Duodenal mucosa (tissue), 2 donors: ENCODE measurements around the gene TMEM106B.

Experiments
- H3K27ac ChIP-seq: one replicate; pipeline ENCODE4 v1.7.0; 2013; ENCODE audit warnings: low read depth, low read length
- H3K27me3 ChIP-seq, 2 donors: one replicate each; pipeline ENCODE4 v1.7.0; 2013; ENCODE audit warnings: low read length in 2 of 2, control low read depth in 1 of 2; ENCODE audit not compliant: insufficient read depth in 2 of 2, control insufficient read depth in 1 of 2
- H3K36me3 ChIP-seq, 2 donors: one replicate each; pipeline ENCODE4 v1.7.0; 2013; ENCODE audit warnings: low read length in 2 of 2, control low read depth in 1 of 2; ENCODE audit not compliant: insufficient read depth in 2 of 2, control insufficient read depth in 1 of 2
- H3K4me1 ChIP-seq, 2 donors: one replicate each; pipeline ENCODE4 v1.7.0; 2013; ENCODE audit warnings: low read length in 2 of 2, control low read depth in 1 of 2; ENCODE audit not compliant: insufficient read depth in 2 of 2, control insufficient read depth in 1 of 2
- H3K4me3 ChIP-seq, 2 donors: one replicate each; pipeline ENCODE4 v1.7.0; 2013; ENCODE audit warnings: low read length in 2 of 2, low read depth in 1 of 2
- H3K9ac ChIP-seq, 2 donors: one replicate each; pipeline ENCODE4 v1.7.0; 2013; ENCODE audit warnings: low read length in 2 of 2, low read depth in 1 of 2
- H3K9me3 ChIP-seq, 2 donors: one replicate each; pipeline ENCODE4 v1.7.0; 2013; ENCODE audit warnings: low read length in 2 of 2, control low read depth in 1 of 2; ENCODE audit not compliant: control insufficient read depth in 1 of 2

The TMEM106B gene

GRCh38 chr7:12289996-12290395, 78.9 kb downstream of the TMEM106B start:
- Histone ChIP-seq H3K4me1 (no peaks in the 10 kb centered on the region), H3K9ac (no peak overlapping the region), H3K27ac (no peak overlapping the region), H3K27me3 (no peaks in the 10 kb centered on the region), H3K4me3 (no peak overlapping the region), H3K9me3 (peaks cover 5% of the 10 kb centered on the region in 2 donors), H3K36me3 (no peaks in the 10 kb centered on the region)

GRCh38 chr7:12290761-12291160, 79.7 kb downstream of the TMEM106B start:
- H3K27me3 ChIP-seq: no peaks in the 10 kb centered on the region
- H3K4me3 ChIP-seq: no peak overlapping the region
- H3K9ac ChIP-seq: no peak overlapping the region
- no peak overlapping the region for H3K27ac ChIP-seq
- peaks cover 5% of the 10 kb centered on the region in 2 donors for H3K9me3 ChIP-seq
- no peaks in the 10 kb centered on the region for H3K4me1 ChIP-seq
- no peaks in the 10 kb centered on the region for H3K36me3 ChIP-seq

GRCh38 chr7:12291870-12292269, 80.8 kb downstream of the TMEM106B start:
- no peak overlapping the region for H3K27ac ChIP-seq
- H3K4me1 ChIP-seq: no peaks in the 10 kb centered on the region

More at GRCh38 chr7:12291870-12292269, 80.8 kb downstream of the TMEM106B start:
- no peaks in the 10 kb centered on the region for H3K36me3 ChIP-seq
- H3K4me3 ChIP-seq: no peak overlapping the region
- H3K27me3 ChIP-seq: no peaks in the 10 kb centered on the region
- no peak overlapping the region for H3K9ac ChIP-seq
- peaks cover 5% of the 10 kb centered on the region in 2 donors for H3K9me3 ChIP-seq
